Mesodermal cell (in vitro differentiated cells): ENCODE measurements around the gene OSBPL1A.

Experiments
- H3K27ac ChIP-seq: 2 replicates; pipeline ENCODE4 v1.7.0; 2013; ENCODE audit warnings: mild to moderate bottlenecking, low read depth, low read length, moderate library complexity; ENCODE audit not compliant: severe bottlenecking
- H3K36me3 ChIP-seq: 2 replicates; pipeline ENCODE4 v1.7.1; 2013; ENCODE audit warnings: mild to moderate bottlenecking, low read length, moderate library complexity; ENCODE audit not compliant: control insufficient read depth, insufficient read depth
- H3K4me1 ChIP-seq: one replicate; pipeline ENCODE4 v1.7.1; 2013; ENCODE audit warnings: mild to moderate bottlenecking, low read length; ENCODE audit not compliant: insufficient read depth, control insufficient read depth, poor library complexity, severe bottlenecking
- H3K4me3 ChIP-seq: 2 replicates; pipeline ENCODE4 v1.7.0; 2013; ENCODE audit warnings: low read length, control low read depth, mild to moderate bottlenecking; ENCODE audit not compliant: insufficient read depth, poor library complexity, severe bottlenecking; ENCODE audit errors: extremely low read depth
- H3K9me3 ChIP-seq: 2 replicates; pipeline ENCODE4 v1.7.1; 2013; ENCODE audit warnings: mild to moderate bottlenecking, low read length, moderate library complexity; ENCODE audit not compliant: control insufficient read depth
- WGBS, 2 experiments: methylation state at CpG; one replicate each; pipeline ENCODE4 v1.1.5; 2013; ENCODE audit warnings: missing lambda C conversion rate in 2 of 2; ENCODE audit not compliant: insufficient coverage in 2 of 2; 5-methylcytosine and 5-hydroxymethylcytosine counted together

Gene OSBPL1A

DNA sequence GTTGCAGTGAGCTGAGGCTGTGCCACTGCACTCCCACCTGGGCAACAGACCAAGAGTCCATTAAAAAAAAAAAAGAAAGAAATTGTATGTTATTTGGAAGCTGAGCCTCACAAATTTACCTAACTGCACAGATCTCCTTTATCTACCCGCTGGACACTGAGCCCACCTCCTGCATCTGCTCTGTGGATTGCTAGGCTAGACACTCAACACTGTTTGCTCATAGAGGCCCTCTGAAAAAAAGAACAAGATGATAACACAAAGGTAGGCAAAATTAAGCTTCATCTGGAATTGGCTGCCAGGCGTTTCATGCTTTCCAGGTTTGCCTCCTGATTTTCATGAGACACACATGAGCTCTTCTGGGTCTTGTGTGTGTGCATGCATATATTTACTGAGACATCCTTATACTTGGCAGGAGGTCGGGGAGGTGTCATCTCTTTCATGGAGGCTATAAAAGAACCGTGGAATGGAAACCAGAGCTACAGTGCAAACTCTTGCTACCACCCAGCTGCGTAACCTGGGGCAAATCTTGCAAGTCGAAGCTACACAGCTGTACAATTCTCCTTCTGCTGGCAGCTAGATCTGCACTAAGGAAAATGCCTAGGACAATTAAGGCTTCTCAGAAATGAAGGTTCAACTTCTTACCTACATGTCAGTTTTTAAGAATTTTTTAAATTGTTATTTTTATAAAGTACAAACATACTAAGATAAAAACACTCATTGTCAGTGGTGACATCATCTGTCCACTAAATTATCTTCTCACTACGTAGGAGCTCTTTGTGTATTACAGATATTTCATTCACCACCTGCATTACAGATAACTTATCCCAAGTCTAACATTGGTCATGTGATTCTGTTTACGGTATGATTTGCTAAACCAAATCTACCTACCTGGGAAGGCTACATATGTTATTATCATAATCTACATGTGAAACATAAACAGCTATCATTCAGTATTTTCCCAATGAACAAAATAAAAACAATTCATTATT is 195.6 kb downstream of the OSBPL1A start:
- WGBS, 2 experiments = 89 to 100% methylated on average over 3 to 8 of the region's 8 CpGs
- H3K4me1 ChIP-seq = no peaks in the 10 kb centered on the region

DNA sequence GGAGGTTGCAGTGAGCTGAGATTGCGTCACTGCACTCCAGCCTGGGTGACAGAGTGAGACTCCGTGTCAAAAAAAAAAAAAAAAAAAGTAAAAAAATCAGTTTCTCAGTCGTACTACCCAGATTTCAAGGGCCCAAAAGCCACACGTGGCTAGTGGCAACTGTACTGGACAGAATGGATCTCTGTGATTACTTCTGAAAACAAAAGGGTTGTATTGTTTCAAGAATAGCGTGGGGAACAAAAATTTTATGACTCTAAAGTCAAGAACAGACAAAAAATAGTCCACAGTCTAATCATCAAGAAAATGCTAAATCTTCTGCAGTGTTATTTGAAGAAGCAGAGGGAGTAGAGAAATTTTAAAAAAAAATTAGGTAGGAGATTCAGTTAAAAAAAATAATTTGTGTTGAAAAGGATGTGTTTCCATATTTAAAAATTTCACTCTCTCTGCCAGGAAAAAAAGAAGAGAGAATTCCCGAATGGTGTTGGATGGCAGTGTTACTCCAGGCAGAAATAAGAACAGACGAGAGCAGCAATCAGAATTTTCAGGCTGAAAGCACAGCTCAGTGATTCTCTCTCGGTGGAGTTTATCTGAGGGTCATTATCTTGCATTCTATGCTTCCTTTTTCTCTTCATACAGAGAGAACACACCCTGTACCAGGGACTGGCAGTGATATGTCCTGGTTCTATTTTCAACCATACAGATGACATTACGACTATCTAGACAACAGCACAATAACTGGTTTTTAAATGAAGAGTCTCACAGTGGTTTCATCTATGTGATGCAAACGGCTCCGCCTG is 196.9 kb downstream of the OSBPL1A start:
- Histone ChIP-seq H3K4me1 (no peaks in the 10 kb centered on the region), H3K27ac (no peak overlapping the region), H3K36me3 (no peaks in the 10 kb centered on the region), H3K9me3 (no peaks in the 10 kb centered on the region), H3K4me3 (no peak overlapping the region)
- WGBS, 2 experiments = 89 to 93% methylated on average over 5 of the region's 11 CpGs

More for the DNA sequence above, 195.6 kb downstream of the OSBPL1A start:
- H3K9me3 ChIP-seq = no peaks in the 10 kb centered on the region
- H3K36me3 ChIP-seq = no peaks in the 10 kb centered on the region
- H3K4me3 ChIP-seq = no peak overlapping the region
- no peak overlapping the region for H3K27ac ChIP-seq

GRCh38 chr18:24199372-24199962 is 198.2 kb downstream of the OSBPL1A start:
- H3K4me1 ChIP-seq = no peaks in the 10 kb centered on the region
- 100% methylated on average over 2 of the region's 5 CpGs for WGBS, 2 experiments
- H3K4me3 ChIP-seq = no peak overlapping the region
- no peaks in the 10 kb centered on the region for H3K9me3 ChIP-seq
- H3K36me3 ChIP-seq = no peaks in the 10 kb centered on the region
- H3K27ac ChIP-seq = no peak overlapping the region

DNA sequence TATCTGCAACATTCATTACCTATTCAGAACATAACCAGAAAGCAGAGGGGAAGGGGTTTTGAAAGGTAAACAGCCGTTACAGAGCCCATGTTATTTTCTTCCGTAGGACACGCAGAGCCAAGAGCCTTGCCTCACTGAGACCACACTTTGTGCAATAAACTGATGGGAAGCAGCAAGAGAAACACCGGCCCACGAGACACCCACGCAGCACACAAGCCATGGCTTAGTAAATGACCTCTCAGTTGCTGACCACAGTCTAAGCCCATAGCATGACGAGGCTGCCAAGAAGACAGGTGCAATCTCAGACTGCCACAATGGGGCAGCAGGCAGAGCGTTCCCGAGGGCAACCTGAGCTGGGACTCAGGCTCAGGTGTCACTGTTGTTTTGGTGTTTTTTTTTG is 199.2 kb downstream of the OSBPL1A start:
- H3K4me3 ChIP-seq = no peak overlapping the region
- no peaks in the 10 kb centered on the region for H3K4me1 ChIP-seq
- no peaks in the 10 kb centered on the region for H3K9me3 ChIP-seq
- H3K36me3 ChIP-seq = no peaks in the 10 kb centered on the region
- no peak overlapping the region for H3K27ac ChIP-seq
- WGBS, 2 experiments = 95 to 96% methylated on average over 7 to 9 of the region's 9 CpGs

- Histone ChIP-seq H3K4me1 (no peaks in the 10 kb centered on the region), H3K4me3 (no peak overlapping the region), H3K36me3 (no peaks in the 10 kb centered on the region), H3K9me3 (no peaks in the 10 kb centered on the region), H3K27ac (no peak overlapping the region)
- no CpG with 5 or more reads among the region's 1 CpG for WGBS, 2 experiments
Observed at GRCh38 chr18:24197412-24197811, 200.2 kb downstream of the OSBPL1A start.

- Histone ChIP-seq H3K36me3 (no peaks in the 10 kb centered on the region), H3K27ac (no peak overlapping the region)
- 80 to 100% methylated on average over 1 to 3 of the region's 4 CpGs for WGBS, 2 experiments
Observed at GRCh38 chr18:24196764-24197163, 200.9 kb downstream of the OSBPL1A start.

DNA sequence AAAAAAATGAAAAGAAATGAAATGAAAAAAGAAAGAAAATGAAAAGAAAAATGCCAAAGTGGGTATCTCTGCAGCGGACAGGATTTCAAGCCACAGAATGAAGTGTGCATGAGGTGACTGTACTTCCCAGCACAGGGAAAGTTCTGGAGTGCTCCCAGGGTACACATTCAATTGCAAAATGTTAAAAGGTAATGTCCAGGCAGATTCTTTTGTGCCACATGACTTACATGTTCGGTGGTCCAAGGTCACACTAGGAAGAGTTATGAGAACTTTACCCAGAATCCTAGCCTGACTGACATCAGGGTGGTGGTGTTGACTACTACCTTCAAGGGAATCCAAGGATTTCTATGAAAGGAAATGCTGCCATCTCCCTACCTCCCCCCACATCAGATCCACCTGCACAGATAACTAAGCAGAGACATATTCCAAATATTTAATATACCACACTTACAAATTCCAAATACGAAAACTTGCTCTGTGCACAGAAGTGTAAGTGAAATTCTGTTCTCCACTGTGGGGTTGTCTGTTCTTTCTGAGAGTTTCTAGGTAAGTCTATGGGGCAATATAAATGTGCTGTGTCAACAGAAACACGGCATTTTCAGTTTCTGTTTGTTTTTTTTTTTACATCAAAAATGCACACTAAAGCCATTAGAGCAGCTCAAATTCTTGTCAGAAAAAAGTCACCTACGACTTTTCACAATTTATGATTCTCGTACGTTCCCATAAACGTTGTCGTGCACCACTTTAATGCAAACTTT is 202.1 kb downstream of the OSBPL1A start:
- no peaks in the 10 kb centered on the region for H3K36me3 ChIP-seq
- H3K27ac ChIP-seq = no peak overlapping the region
- H3K4me3 ChIP-seq = no peak overlapping the region
- 86 to 97% methylated on average over 6 to 8 of the region's 9 CpGs for WGBS, 2 experiments
- H3K9me3 ChIP-seq = no peaks in the 10 kb centered on the region
- no peaks in the 10 kb centered on the region for H3K4me1 ChIP-seq

More at GRCh38 chr18:24196764-24197163, 200.9 kb downstream of the OSBPL1A start:
- Histone ChIP-seq H3K4me1 (no peaks in the 10 kb centered on the region), H3K4me3 (no peak overlapping the region), H3K9me3 (no peaks in the 10 kb centered on the region)

DNA sequence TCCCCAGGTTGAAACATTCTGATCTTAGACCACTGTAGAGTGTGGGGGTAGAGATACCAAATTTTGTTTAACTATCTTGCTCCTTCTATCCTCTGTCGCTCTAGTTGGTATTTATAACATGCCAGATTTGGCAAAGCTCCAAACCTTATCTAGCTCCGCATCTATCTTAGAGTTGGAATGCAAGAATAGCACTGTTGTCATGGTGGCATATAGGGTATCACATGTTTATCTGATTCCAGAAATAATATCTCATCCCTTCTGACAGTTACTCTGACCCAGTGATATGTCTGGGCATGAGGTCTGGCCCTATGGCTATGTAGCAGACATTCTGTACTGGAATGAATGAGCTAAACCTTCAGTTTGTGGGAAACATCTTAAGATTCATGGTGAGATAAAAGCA is 207.0 kb downstream of the OSBPL1A start:
- no peaks in the 10 kb centered on the region for H3K4me1 ChIP-seq
- WGBS, 2 experiments = no CpG with 5 or more reads among the region's 2 CpGs
- H3K36me3 ChIP-seq = peaks cover under 1% of the 10 kb centered on the region
- no peak overlapping the region for H3K27ac ChIP-seq
- H3K9me3 ChIP-seq = no peaks in the 10 kb centered on the region
- no peak overlapping the region for H3K4me3 ChIP-seq

- 91 to 92% methylated on average over 11 to 12 of the region's 15 CpGs for WGBS, 2 experiments
- no peak overlapping the region for H3K4me3 ChIP-seq
Observed at GRCh38 chr18:24189664-24190346, 207.8 kb downstream of the OSBPL1A start.

More at GRCh38 chr18:24189664-24190346, 207.8 kb downstream of the OSBPL1A start:
- H3K4me1 ChIP-seq = no peaks in the 10 kb centered on the region
- no peak overlapping the region for H3K27ac ChIP-seq
- peaks cover 4% of the 10 kb centered on the region for H3K36me3 ChIP-seq
- no peaks in the 10 kb centered on the region for H3K9me3 ChIP-seq
